ENCODE measurements around the gene NR4A2.
"Not testable (repeated sequence)": the region's sequence is repeated elsewhere in the genome, so short reads cannot be mapped to it uniquely, and the experiment has no call there.

NR4A2 gene

GRCh38 chr2:156321243-156321904, 11.1 kb downstream of the NR4A2 start:
- peak; percentile 20 for DNase-seq (ENCODE audit: low spot score)

- peak; percentile 30 for DNase-seq (ENCODE audit: low spot score)
These were observed 11.9 kb downstream of the NR4A2 start for GRCh38 chr2:156320486-156321098.

DNA sequence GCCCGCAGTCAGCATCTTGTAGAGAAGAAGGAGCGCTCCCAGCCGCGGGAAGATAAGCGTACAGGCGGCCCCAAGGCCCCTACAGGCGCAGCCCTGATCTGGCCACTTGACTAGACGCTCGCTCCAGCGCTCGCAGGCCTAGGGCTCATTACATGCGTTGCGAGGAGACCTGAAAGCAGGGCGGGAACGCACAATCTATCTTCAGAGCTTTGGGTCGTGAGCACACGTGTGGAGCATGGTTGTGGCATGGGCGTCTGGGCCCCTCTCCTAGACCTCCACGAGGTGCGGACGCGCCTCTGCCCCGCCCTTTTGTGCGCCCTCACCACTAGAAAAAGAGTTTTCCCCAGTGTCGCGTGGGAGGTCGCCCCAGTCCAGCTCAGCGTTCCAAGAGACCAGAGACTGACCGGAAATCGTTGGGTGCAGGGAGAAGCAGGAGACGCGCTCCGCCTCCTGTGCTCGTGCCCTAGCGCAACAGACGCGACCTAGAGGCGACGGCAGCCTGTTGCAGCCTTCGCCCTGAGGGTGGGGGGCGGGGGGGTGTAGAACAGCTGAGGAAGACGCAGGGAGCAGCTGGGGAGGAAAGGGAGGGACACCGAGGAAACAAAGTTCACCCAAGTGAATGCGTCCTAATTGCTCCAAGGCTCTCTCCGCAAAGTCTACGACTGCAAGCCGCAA, 12.6 kb downstream of the NR4A2 start:
- peak; percentile 41 for DNase-seq (ENCODE audit: low spot score)

DNA sequence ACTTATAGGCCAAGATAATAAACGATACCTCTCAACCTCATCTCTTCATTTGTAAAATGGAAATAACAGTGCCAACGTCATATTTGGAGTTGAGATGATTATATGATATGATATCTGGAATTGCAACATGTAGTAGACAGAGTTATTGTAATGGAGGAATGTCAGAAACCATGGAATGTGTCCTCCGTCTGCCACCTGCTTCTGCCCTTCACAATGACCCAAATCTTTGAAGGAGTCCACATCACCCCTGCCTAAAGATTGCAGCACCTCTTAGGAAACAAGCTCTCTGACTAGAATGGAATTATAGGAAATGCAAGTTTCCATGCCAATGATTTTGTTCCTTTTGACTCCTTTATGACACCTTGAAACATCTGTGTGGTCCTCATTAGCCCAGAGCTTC, 14.9 kb downstream of the NR4A2 start:
- no peak for DNase-seq (ENCODE audit: low spot score)

DNA sequence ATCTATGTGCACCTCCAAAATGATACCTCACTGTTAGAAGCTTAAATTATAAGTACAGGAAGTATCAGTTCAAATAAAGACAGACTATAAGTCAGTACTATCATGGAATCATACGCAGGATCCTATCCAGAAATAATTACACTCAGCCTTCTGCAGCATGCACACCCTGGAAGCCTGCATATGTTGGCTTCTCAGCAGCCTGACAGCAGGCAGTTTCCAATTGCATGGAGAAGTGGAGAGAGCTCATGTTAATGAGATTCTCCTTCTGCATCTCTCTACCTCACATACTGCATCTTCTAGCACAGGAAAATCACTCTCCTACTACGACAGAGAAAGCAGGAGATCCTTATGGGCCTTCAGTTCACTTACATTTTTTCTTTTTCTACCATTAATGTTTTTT, 20.5 kb downstream of the NR4A2 start:
- no peak for DNase-seq (ENCODE audit: low spot score)

GRCh38 chr2:156310773-156311172, 21.7 kb downstream of the NR4A2 start:
- DNase-seq (ENCODE audit: low spot score) = no peak

GRCh38 chr2:156309917-156310316, 22.6 kb downstream of the NR4A2 start:
- DNase-seq (ENCODE audit: low spot score) = no peak

- no peak for DNase-seq (ENCODE audit: low spot score)
These were observed 23.4 kb downstream of the NR4A2 start for GRCh38 chr2:156309167-156309566.

GRCh38 chr2:156306821-156307220, 25.7 kb downstream of the NR4A2 start:
- DNase-seq (ENCODE audit: low spot score) = no peak

DNA sequence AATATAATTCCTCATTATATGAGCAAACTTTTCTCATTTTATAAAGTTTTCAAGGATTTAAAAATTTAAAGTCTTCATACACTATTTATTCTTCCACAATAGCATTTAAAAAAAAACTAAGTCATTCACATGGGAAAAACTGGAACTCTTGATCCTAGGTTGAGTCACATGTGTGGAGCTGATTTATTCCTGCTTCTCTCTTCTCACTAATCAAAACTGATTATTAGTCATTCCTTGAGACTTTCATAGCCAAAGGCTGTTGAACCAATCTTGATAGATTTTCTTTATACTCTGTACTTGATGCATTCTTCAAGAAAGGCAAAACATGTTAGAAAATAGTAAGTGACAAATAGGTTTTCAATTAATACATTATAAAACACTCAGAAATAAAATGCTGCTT, 27.4 kb downstream of the NR4A2 start:
- DNase-seq (ENCODE audit: low spot score) = no peak

DNA sequence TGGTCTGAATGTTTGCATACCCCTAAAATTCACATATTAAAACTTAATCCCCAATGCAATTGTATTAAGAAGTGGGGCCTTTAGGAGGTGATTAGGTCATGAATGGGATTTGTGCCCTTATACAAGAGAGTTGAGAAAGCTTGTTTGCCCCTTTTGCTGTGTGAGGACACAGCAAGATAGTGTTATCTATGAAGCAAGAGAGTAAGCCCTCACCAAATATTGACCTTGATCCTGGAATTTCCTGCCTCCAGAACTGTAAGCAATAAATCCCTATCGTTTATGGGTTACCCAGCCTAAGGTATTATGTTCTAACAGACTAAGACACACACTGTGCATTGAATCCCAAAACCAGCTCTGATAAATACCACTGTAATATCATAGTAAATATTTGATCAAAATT, 32.2 kb downstream of the NR4A2 start:
- no peak for DNase-seq (ENCODE audit: low spot score)

GRCh38 chr2:156294945-156295580, 37.5 kb downstream of the NR4A2 start:
- no peak for DNase-seq (ENCODE audit: low spot score)

DNA sequence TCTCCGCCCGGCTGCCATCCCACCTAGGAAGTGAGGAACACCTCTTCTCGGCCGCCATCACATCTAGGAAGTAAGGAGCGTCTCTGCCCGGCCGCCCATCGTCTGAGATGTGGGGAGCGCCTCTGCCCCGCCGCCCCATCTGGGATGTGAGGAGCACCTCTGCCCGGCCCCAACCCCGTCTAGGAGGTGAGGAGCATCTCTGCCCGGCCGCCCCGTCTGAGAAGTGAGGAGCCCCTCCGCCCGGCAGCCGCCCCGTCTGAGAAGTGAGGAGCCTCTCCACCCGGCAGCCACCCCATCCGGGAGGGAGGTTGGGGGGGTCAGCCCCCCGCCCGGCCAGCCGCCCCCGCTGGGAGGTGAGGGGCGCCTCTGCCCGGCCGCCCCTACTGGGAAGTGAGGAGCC, 39.1 kb downstream of the NR4A2 start:
- not testable (repeated sequence) for DNase-seq (ENCODE audit: low spot score)

DNA sequence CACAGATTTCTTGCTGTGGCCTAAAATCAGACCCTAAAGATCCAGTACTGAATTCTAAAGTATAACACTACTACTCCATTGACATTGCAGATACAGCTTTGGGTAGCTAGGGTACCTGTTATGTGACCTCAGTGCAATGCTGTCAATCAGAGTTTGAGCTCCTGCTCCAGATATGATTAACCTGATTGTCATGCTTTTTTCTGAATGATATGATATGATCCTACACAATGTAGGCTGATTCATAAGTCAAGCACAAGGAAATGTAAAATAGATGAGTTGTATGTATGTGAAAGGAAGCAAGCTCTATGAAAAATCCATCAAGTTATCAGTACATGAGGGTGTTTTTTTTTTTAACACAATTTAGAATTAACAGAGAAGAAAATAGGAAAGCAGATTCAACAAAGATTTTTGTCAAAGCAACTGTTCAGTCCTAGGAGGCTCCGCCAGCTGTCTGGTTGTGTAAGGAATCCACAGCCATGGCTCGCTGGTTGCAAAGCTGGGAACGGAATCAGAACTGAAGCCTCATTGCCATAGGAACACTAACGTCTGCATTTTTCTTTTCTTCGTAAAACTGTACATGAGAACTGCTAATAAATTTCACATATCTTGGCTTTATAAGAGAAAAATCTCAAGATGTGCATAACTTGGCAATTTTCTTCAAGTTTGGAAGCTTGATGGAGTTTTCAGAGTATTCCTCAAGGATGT, 52.9 kb downstream of the NR4A2 start:
- no peak for DNase-seq (ENCODE audit: low spot score)
